Measurements from ENCODE around the gene PSPH.

GRCh38 chr7:55963584-55964168, 87.6 kb downstream of the PSPH start:
- no peak for TF ChIP-seq CTCF (IDR thresholded peaks at IDR 0.05)
- no peak for TF ChIP-seq POLR2A (IDR thresholded peaks at IDR 0.05)
- no peak for TF ChIP-seq EP300 (IDR thresholded peaks at IDR 0.05)
